Hematopoietic multipotent progenitor cell treated with erythropoietin and hydrocortisone succinate and interleukin-3 and kit ligand, for 4 days (in vitro differentiated cells): ENCODE data around the gene FAM229A.
A peak's percentile ranks its signal among the peaks of the same experiment; 100 is the strongest.

Experiments used
- DNase-seq: peaks from one replicate; pipeline ENCODE4 v3.0.0-alpha.2; 2015

FAM229A gene

DNA sequence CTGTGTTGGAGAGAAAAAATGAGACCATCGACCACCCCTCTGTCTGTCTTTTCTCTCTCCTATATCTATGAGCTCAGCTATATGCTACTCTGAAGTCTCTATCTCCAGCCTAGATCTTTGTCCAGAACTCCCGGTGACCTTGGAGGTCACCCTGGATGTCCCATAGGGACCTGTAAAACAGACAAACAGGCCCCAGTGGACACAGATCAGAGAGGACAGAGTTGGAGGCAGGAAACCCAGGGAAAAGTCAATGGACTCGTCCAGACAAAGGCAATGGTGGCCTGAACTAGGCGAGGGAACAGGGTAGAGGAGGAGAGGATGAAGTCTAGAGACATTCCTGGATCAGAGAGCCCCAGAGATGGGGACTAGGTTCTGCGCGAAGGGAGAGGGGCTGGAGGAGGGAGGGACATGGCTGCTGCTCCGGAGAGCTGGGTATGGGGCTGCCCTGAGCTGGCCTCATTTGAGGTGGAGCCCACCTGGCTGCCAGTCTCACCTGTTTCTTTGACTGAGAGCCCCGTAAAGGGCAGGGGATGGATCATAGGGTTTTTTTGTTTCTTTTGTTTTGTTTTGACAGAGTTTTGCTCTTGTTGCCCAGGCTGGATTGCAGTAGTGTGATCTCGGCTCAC lies 15.6 kb downstream of the FAM229A start:
- DNase-seq = no peak

DNA sequence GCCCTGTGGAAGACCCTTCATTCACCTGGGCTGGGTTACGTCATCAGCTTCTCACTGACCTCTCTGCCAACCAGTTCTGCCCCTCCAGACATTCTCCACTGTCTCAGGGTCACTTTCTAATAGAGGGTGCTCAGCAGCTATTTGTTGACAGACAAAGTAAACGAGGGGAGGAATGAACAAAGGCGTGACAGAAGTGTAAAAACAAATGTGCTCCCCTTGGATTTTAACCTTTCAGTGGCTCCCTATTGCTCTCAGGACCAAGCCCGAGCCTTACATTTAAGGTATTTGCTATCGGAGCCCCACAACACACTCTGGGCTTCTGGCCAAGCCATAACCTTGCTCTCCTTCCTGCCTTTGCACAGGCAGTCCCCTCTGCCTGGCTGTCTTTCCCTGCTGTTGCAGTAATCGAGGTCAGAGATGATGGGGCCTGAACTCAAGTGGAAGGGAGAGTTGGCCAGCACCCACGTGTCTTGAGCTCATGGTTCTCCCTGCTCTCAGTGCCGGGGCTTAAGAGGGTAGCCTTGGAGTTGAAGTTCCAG lies 16.9 kb downstream of the FAM229A start:
- DNase-seq = peak; percentile 82

DNA sequence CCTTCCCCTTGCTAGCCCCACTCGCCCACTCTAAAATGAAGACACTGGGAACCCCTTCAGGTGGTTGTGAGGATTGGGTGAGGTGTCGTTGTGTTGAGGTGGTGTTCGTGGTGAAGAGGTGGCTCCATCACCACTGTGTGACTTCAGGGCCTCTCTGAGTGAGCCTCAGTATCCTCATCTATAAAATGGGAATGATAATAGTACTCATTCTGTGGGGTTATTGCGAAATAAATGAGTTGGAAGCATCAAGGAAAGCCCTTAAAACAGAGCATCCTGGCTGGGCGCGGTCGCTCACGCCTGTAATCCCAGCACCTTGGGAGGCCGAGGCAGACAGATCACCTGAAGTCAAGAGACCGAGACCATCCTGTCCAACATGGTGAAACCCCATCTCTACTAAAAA lies 19.6 kb downstream of the FAM229A start:
- DNase-seq = no peak

DNA sequence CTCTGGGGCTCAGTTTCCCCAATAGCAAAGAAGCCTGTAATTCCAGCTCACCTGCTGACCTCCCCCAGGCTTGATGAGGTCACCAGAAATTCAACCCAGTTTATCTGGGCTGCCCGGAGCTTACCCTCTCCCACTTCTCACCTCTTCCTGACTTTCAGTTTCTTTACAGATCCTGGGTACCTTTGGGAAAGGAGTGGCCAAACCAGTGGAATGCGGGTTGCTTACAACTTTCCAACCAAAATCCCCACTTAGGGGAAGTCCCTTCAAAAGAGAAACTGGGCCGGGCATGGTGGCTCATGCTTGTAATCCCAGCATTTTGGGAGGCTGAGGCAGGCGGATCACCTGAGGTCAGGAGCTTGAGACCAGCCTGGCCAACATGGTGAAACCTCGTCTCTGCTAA lies 20.3 kb downstream of the FAM229A start:
- DNase-seq = no peak

DNA sequence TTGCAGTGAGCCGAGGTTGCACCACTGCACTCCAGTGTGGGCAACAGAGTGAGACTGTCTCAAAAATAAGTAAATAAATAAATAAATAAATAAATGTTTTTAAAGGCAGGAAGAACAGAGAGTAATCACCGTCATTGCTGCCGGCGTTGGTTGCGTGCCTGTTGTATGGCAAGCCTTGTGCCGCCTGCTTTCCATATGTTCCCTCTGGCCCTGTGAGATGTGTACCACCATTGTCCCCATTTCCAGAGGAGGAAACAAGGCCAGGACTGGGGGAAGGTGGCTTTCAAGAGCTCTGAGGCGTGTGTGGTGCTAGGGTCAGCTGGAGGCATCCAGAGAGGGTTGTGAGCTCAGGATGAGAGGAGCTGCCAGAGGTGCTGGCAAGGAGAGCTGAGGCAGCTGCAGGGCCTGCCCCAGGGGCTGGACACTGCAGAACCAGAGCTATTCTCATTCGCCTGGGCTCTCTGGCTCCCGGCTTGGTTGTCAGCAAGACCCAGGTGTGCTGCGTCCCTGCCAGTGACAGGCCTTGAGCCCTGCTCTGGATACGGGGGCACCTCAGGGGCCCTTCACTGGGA lies 21.0 kb downstream of the FAM229A start:
- DNase-seq = no peak

DNA sequence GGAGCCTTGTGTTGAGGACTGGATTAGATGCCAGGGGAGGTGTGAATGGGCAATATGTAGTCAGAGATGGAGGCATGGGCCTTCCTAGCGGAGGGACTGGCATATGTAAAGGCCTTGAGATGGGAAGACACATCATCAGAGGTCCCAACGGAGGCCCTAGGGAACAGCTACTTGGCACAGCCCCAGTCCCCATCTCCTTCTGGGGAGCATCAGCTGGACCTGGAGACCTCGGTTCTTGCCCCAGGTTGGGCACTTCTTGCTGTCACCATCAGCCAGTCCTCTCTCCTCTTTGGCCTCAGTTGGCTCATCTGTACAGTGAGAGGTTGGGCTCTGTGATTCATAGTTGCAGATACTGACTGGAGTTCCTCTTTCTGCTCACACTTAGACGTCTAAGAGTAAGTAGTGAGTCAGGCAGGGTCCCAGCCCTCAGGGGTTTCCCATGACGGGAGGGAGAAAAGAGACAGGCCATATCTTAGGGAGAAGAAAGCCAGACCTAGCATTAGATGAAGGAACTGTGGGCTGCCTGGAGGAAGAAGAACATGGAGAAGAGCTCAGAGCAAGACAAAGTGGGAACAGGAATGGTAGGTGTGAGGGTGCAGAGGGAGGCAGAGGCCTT lies 22.8 kb downstream of the FAM229A start:
- DNase-seq = peak; percentile 76

DNA sequence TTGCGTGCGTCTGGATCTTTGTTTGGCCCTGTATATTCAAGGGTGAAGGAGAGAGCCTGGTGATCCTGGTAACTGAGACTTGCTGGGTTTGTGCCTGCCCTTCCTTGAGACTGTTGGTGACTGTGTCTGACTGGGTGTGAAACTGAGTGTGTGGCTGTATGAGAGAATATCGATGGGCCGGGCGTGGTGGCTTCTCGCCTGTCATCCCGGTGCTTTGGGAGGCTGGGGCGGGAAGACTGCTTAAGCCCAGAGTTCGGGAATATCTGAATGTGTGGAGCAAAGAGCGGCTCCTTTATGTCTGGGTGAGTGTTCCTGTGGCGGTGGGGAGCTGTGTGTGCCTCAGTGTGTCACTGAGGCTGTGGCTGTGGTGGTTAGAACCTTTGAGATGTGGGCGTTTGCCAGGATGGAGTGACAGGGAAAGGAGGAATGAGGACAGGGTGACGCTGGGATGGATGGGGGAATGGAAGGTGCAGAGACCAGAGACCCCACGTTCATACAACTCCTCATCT lies 23.6 kb downstream of the FAM229A start:
- no peak for DNase-seq

DNA sequence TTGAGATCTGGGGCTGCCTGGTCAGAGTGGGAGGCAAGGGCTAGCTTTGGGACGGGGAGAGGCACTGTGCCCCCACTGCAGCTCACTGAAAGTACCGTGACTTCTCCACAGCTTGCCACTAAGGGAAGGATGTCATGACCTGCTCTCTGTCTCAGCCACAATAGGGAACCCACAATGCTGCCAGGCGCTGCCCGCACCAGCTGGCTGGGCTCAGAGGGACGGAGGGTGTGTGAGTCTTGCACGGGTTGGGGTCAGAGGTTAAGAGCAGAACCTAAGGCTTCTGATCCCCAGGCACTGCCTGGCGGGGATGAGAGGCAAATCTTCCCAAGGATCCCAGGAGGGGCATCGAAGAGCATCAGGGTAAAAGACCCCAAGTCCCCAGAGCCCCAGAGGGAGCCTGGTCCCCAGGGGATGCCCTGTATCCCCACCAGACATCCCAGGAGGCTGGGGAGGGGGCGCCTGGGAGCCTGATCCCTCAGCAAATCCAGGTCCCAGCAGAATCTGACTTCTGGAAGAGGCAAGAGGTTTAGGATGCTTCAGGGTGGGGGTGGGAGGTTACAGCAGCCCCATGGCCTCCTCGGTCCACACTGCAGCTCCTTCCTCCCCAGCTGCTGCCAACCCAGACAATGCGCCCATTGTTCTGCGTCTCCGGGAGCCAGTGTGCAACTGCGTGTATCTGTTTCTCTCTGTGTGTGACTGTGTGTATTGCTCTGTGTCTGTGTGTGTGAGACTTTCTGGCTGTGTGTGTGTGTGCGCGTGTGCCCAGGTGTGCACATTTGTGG lies 24.2 kb downstream of the FAM229A start:
- DNase-seq = peak; percentile 75

DNA sequence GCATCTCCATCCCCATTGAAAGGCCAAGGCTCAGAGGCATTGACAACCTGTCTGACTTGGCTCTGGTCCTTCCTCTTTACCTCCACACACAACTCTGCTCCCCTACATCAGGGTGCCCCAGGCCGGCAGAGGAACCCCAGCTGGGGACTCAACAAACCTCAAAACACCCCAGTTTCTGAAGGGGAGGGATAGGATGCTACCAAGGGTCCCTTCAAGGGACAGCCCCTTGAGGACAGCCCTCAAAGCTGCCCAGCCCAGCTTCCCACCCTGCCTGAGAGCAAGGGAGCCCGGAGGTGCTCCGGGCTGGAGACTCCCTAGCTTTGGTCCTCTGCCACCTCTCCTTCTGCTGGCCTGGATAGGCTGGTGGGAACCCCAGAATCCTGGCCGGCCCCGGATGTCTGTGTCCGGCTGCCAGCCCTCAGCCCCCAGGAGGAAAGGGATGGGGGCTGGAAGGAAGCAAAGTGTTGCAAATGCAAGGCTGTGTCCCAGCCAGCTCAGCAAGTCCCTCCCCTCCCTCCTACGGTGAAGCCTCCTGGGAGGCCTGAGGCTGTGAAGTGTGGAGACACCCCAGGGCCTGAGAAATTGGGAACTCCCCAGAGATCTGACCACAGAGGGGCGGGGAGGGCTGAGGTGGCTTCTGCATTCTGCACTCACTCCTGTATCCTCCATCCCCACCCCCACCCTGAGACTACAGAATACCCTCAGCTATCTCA lies 25.2 kb downstream of the FAM229A start:
- peak; percentile 92 for DNase-seq

DNA sequence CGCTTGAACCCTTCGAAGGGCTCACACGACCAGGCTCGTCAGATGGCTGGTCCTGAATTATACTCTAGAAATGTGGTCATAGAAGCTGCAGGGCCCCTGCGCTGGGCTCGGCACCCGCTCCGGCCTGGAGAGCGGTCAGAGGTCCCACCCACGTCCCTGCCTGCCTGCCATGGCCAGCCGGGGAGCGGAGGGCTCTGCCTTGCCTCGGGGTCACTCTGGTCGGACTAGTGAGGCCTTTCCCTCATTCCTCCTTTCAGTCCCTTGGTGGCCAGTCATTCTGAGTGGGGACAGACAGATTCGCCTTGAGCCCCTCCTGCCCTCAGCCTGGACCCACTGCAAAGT lies 25.7 kb downstream of the FAM229A start:
- no peak for DNase-seq

DNA sequence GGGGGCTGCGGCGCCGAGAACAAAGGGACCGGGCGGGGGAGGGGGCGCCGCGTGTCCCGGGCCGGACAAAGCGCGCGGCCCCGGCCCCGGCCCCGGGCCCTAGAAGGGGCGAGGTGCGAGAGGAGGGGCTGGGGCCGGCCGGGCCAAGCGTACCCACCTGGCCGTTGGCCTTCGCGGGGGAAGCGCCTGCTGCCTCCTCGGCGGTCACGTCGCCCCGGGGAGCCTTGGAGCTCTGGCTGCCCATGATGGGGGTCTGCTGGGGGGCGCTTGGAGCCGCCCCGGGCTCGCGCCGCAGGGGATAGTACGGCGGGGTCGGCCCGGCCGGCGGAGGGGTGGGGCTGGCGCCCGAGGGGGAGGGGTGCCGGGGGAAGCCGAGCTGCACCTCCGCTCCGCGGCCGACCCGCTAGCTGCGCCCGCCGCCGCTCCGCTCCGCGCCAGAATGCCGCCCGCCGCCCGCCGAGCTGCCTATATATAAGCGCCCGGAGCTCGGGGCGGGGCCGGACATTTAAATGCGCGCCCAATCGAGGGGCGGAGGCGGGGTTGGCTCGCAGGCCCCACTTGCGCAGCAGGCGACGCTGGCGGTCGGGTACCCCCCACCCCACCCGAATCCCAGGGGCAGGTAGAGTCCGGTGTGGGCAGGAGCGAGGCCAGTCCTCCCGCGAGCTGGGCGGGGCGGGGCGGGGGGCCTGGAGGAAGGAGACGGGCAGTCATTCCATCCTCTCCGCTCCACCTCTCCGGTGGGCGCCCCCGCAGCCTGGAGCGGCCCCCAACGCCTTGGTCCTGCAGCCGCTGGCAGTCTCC lies 26.3 kb downstream of the FAM229A start, which contains the start of gene MARCKSL1:
MARCKSL1 (minus strand) TSS at position 444 of the 801 bp plus-strand sequence; CDS start at position 244, 200 bp downstream.
- DNase-seq = peak; percentile 91

DNA sequence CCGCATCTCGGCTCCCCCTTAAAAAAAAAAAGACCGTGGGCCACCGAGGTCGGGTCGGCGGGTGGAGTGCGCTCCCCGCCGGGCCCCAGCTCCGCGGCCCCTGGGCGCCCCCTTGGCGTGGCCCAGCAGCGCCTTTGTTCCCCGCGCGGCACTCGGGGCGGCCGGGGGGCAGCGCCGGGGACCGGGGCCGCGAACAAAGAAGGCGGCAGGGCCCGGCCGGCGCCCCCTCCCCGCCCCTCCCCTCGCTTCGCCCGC lies 26.8 kb downstream of the FAM229A start:
- no peak for DNase-seq

DNA sequence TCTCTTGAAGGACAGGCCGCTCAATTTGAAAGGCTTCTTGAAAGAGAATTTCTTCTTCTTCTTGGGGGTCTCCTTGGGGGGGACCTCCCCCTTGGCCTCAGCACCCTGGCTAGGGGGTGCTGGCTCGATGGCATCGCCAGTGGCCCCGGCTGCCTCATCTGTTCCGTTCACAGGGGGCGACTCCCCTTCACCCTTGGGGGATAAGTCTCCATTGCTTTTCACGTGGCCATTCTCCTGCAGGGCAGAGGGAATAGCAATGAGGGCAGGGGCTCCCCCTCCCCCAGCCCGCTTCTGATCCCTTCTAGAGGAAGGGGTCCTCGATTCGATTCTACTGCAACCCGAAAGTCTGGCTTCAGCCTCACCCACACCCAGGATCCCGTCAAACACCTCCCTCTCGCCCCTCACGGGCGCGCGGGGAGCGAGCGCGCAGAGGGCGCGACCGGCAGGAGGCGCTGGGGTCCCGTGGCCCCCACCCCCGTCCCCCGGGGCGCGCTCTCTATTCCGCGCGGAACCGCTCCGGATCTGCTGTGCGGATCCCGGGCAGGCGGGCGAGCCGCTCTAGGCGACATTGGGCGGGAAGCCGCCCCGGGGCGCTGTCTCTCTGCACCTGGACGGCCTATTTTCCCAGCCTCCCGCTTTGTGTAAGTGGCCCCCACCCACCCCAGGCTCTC lies 27.3 kb downstream of the FAM229A start:
- peak; percentile 81 for DNase-seq

DNA sequence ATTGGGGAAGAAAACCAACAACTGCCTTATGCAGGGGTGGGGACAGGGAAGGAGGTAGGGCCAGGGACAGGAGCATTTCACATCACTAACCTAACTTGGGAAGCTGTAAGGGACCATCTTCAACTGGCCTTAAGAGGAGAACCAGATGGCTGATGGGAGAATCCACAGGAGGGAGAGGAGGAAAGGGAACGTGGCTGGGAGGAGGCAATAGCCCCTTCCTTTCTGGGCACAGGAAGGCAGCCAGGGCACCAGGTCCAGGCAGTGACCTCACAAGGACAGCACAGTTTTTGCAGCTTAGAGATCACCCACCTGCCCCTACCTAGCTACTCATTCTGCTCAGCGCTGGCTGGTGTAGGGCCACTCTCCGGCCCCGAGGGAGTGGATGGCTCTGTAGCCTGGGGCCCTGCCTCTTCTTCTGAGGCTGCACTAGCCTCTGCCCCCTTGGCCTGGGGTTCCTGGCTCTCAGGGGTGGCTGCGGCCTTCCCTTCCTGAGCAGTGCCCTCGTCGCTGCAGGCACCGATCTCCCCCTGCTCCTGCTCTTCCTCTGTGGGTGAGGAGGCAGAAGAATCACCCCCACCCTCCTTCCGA lies 27.9 kb downstream of the FAM229A start:
- no peak for DNase-seq

DNA sequence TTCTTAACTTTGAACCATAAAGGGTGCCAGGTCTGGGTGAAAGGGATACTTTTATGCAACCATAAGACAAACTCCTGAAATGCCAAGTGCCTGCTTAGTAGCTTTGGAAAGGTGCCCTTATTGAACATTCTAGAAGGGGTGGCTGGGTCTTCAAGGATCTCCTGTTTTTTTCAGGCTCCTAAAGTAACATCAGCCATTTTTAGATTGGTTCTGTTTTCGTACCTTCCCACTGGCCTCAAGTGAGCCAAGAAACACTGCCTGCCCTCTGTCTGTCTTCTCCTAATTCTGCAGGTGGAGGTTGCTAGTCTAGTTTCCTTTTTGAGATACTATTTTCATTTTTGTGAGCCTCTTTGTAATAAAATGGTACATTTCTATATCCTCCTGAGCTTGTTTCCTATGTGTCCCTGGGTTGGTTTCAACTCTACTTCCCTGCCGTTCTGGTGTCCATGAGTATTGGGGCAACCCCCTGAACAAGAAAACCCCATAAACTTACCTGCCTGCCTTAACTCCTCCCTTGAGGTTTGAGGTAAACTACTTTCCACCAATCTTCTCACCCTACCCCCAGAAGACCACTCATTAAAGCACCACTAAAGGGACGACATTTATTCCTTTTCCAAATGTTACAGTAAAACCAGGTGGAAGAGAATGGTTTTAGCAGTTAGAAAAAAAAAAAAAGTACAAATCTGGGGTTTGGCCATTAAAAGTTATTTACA lies 28.9 kb downstream of the FAM229A start:
- DNase-seq = no peak

DNA sequence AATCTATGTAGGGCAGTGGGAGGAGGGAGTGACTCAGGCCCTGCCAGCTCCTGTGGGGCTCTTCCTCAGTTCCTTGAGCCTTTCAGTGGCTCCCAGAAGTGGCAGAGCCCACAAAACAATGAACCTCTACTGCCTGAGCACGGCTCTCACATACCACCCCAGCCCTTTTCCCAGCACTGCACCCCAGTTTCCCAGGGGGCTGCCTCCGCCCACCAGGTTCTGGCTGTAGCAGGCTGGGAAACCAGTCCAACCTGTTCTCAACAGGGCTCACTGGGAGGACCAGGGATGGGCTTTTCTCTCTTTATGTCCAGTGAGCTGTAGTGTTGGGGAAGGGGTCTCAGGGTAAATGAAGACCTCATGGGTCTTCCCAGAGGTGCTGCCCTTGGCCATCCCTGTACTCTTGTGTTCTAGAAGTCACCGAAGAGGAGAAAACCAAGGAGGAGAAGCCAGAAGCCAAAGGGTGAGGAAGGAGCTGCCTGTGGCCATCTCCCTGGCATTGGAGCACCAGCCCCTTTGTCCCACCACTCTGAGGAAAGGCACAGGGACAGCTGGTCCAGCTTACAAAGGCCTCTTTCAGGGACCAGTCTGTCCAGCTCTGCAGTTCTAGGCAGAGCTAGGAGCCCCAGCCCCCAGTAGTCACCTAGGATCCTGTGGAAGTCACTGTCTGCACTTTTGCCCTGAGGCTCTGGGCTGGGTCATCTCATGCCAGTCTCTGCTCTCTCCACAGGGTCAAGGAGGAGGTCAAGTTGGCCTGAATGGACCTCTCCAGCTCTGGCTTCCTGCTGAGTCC lies 29.8 kb downstream of the FAM229A start:
- DNase-seq = no peak

DNA sequence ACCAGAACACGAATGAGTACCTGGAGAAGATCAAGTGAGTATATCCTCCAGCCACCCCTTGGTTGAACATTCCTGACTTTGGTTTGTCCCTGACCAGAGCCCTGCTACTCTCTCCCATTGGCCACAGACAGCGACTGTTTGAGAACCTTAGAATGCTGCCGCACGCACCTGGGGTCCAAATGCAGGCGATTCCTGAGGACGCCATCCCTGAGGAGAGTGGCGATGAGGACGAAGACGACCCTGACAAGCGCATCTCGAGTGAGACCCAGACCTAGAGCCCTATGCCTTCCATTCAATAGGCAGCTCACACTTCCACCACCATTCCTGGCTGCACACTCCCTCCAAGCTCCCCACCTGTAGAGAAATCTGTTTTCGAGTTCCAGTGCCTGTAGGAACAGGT lies 30.7 kb downstream of the FAM229A start:
- DNase-seq = no peak

DNA sequence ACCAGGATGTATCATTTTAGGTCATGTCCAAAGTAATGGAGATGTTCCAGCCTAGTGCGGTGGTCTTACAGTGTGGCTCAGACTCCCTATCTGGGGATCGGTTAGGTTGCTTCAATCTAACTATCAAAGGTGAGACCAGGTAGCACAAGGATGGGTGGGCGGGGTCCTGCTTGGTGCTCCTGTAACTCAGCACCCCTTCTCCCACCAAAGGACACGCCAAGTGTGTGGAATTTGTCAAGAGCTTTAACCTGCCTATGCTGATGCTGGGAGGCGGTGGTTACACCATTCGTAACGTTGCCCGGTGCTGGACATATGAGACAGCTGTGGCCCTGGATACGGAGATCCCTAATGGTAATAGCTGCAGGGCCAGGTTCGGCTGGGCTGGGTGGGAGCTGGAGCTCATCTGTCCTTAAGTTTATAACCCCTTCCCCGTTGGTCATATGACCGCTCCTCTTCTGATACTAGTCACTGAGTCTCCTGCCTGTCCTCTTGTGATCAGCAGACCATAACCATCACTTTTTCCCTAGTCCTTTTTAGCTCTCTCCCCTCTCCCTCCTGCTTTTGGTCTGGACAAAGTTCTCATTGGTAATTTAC lies 31.6 kb downstream of the FAM229A start:
- DNase-seq = no peak

DNA sequence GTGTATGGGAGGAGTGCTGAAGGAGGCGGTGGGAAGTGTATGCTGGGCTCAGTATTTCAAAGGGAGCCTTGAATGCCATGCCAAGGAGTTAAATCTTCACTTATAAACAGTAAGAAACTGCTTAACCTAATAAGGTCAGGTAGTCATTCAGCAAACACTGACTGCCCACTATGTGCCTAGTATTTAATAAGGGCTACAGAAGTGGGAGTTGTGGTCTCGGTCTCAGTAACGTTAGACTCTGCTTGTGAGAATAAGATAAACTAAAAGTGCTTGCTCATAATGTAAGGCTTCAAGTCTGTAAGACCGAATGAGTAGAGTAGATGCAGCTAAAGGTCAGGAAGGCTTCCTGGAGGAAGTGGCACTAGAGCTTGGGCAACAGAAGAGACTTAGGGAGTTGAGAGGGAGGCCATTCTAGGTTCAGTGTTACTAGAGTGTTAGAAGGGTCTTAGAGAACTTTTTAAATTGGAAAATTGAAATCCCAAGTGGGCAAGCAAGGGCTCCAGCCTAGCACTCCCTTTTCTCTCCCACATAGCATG lies 32.3 kb downstream of the FAM229A start:
- DNase-seq = no peak
